SK-N-MC (cell line): ENCODE data around the gene PCDHGB1.

Experiments
- EZH2 ChIP-seq: fragments of 200-600 bp; sonication (generic); IDR thresholded peaks from one replicate; pipeline ENCODE4 v1.6.1; 2017; ENCODE audit warnings: antibody characterized with exemption
- POLR2AphosphoS5 ChIP-seq: IDR thresholded peaks from 2 replicates; pipeline ENCODE4 v1.6.1; 2012; ENCODE audit warnings: mild to moderate bottlenecking, low read depth, low read length, borderline replicate concordance

DNA sequence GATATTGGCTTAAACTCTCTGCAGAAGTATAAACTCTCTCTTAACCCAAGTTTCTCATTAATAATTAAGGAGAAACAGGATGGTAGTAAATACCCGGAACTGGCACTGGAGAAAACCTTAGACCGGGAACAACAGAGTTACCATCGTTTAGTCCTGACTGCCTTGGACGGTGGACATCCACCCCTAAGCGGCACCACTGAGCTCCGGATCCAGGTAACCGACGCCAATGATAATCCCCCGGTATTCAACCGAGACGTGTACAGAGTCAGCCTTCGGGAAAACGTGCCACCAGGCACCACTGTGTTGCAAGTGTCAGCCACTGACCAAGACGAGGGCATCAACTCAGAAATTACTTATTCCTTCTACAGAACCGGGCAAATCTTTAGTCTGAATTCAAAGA is 48.7 kb downstream of the PCDHGB1 start:
- TF ChIP-seq POLR2AphosphoS5 (no peak), EZH2 (no peak)
